AG04449 (cell line): ENCODE data around the gene THTPA.

ENCODE experiments used
- CTCF ChIA-PET: fragments of 350-600 bp; formaldehyde crosslinking; extraction: SDS; loops from one replicate; lab custom pipeline; 2021; ENCODE audit warnings: antibody characterized with exemption; lab: Yijun Ruan, JAX
- POLR2A ChIA-PET: fragments of 400-600, 350-600 bp; formaldehyde crosslinking; extraction: SDS; loops from one replicate; lab custom pipeline; 2020; ENCODE audit warnings: antibody characterized with exemption, inconsistent platforms; lab: Yijun Ruan, JAX
- DNase-seq: peaks from one replicate; pipeline ENCODE4 v3.0.0-alpha.2; 2010; ENCODE audit warnings: low read depth, low spot score
- H3K4me3 ChIP-seq: 2 replicates; pipeline ENCODE4 v1.5.1; 2011; ENCODE audit warnings: low read depth, mild to moderate bottlenecking, control low read depth, low read length
- CTCF ChIP-seq: IDR thresholded peaks from one replicate; pipeline ENCODE4 v1.5.1; 2011; ENCODE audit warnings: mild to moderate bottlenecking, moderate library complexity, low read length, control low read depth, inconsistent platforms; ENCODE audit not compliant: insufficient read depth; ENCODE audit errors: missing control alignments

The THTPA gene

GRCh38 chr14:23563473-23564180 is 7.6 kb downstream of the THTPA start:
- no peak for TF ChIP-seq CTCF
- CTCF ChIA-PET = interaction anchor here (0.8 to 19.3 kb wide), 21 partner anchors 8 to 295 kb away, joined by 3 to 910 read pairs (median 4); partner anchors contain the start of gene ZFHX2
- no peak for DNase-seq
- no peak overlapping the region for H3K4me3 ChIP-seq
- POLR2A ChIA-PET = interaction anchor here (1.4 kb wide), 1 partner anchor 85 kb away, joined by 8 read pairs; no protein-coding TSS in a partner anchor

GRCh38 chr14:23564181-23564812 is 8.2 kb downstream of the THTPA start:
- ChIA-PET POLR2A (no interaction called here), CTCF (interaction anchor here (1.0 to 19.3 kb wide), 4 partner anchors 83 to 243 kb away, joined by 3 to 910 read pairs (median 8); no protein-coding TSS in a partner anchor)
- no peak overlapping the region for H3K4me3 ChIP-seq
- no peak for DNase-seq
- no peak for TF ChIP-seq CTCF

GRCh38 chr14:23564876-23565275 is 8.8 kb downstream of the THTPA start:
- CTCF ChIA-PET = interaction anchor here (1.0 to 19.3 kb wide), 4 partner anchors 15 to 244 kb away, joined by 3 to 910 read pairs (median 4); no protein-coding TSS in a partner anchor
- TF ChIP-seq CTCF = no peak
- POLR2A ChIA-PET = no interaction called here
- no peak for DNase-seq
- no peak overlapping the region for H3K4me3 ChIP-seq

- ChIA-PET CTCF (interaction anchor here (1.0 to 19.3 kb wide), 3 partner anchors 16 to 84 kb away, joined by 3 to 910 read pairs (median 8); no protein-coding TSS in a partner anchor), POLR2A (interaction anchor here (0.6 kb wide), 1 partner anchor 130 kb away, joined by 3 read pairs; no protein-coding TSS in a partner anchor)
- no peak for TF ChIP-seq CTCF
Measured at GRCh38 chr14:23565626-23566025, 9.6 kb downstream of the THTPA start.

GRCh38 chr14:23566112-23566777 is 10.2 kb downstream of the THTPA start:
- ChIA-PET POLR2A (interaction anchor here (0.6 to 1.7 kb wide), 2 partner anchors 11 to 130 kb away, joined by 3 to 5 read pairs; partner anchors contain the start of gene THTPA), CTCF (interaction anchor here (0.6 to 19.3 kb wide), 8 partner anchors 8 to 388 kb away, joined by 3 to 910 read pairs (median 6); partner anchors contain the start of gene THTPA)
- H3K4me3 ChIP-seq = no peak overlapping the region
- TF ChIP-seq CTCF = no peak
- no peak for DNase-seq

More at GRCh38 chr14:23565626-23566025, 9.6 kb downstream of the THTPA start:
- no peak for DNase-seq
- no peak overlapping the region for H3K4me3 ChIP-seq
